ENCODE measurements around the gene PARD3.
"Not testable (repeated sequence)": the region's sequence is repeated elsewhere in the genome, so short reads cannot be mapped to it uniquely, and the experiment has no call there.

PARD3 gene

DNA sequence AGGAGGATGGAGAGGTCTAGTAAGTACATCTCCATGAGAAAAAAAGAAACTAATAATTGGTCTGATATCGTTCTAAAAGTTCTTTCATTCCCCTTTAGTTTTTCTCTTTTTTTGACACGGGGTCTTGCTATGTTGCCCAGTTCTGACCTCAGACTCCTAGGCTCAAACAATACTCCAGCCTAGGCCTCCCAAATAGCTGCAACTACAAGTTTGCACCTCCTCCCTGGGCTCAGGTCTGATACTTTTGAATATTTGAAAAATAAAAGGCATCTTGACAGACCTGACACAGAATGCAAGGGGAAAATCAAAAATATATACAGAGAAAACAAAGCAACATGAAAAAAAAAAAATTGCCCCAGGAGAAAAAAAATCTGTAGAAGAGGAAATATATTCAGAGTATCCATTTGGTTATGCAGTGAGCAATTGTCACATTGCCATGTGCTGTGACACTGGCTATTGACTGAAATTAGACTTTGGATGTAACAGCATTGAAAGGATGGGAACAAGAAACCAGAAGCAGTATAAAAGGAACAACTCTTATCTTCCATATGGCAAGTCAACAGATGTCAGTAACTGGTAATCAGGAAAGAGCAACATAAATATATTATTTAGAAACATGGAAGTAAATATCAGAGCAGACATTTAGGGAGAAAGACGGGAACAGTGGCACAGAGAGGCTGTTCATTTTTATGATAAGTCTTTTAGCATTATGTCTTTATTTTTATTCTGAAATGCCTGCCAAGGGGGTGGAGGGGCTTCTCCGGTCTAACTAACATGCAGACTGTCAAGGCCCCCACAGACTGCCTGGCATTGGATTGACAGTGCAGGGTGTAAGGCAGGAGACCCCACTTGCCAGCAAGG lies 408.4 kb downstream of the PARD3 start:
- DNase-seq = no peak

DNA sequence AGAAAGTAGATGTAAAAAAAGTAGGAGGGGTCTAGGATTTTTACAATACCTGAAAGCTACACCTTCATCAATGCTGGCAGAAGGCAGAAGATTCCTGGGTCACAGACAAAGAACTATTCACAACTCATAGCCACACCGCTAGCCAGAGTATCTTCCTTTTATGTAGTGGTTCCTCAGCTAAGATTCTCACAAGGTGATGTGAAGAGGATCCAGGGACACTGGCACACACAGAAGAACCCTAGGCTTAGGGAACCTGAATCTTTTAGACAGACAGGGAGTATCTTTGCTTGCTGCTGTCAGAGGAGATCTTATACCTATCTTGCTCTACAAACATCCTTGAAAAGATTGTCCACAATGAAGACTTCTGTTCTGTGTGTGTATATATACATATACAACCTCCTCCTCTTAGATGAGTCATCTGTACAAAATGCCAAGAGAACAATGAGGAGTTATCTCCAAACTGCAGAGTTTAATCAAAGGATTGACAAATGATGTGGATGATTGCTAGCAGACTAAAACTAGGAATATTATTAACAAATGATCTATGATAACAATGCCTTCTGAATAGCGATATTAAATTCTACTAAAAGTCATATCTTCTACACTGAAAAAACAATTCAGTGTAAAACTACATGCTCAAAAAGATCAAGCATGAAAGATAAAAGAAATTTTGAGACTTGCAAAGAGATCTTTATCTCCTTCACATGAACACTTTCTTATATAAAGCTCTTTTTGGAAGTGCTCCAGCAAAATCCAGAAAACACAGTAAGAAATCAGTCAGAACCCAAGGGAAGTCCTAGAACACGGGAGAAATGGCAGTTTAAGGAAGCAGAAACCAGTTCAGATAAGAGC lies 409.3 kb downstream of the PARD3 start:
- no peak for DNase-seq

DNA sequence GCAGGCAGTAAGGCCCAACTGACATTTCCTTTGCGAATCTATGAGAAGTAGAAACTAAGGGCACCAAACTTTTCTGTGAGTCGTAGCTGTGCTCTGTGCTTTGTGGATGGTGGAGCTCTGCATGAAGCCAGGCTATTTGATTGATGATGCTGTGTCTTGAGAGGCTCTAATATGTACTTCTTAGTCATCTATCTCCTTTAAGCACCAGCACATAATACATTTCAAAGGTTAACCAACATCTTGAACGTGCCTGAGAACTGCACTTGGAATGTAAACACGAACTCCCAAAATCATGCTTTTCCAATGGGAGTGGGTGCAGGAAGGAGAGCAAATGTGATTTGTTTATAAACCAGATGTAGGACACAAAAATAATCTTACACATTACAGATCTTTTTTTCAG lies 411.6 kb downstream of the PARD3 start:
- no peak for DNase-seq

DNA sequence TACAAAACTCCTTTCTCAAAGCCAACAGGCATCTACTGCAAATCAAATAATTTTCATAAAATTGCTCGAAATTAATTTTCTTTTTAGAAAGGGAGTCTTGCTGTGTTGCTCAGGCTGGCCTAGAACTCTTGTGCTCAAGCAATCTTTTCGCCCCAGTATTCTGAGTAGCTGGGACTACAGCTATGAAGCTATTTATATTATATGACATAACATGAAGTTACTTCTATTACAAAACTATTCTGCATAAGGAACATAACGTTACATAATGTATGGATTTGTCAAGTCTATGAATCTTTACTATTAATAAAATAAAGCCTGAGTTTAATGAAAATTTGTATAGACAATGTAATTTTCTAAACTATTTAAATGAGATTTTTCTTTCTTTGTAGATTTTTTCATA lies 415.0 kb downstream of the PARD3 start:
- no peak for DNase-seq

DNA sequence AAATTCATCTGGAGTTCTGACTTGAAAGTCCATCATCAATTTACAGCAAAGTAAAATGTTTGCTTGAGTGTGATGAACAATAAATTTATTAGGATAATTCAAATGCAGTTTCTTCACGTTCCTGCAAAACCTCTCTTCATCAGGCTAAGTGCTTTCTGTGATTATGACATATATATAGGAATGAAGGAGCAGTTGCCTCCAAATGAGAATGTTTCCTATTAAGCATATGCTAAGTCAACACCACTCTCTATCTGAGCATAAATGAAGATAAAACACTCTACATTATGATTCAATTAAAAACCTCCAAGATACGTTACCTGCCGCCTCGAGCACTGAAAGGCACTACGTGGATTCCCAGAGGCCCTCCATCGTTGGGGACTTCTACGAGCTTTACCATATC lies 416.1 kb downstream of the PARD3 start:
- no peak for DNase-seq

DNA sequence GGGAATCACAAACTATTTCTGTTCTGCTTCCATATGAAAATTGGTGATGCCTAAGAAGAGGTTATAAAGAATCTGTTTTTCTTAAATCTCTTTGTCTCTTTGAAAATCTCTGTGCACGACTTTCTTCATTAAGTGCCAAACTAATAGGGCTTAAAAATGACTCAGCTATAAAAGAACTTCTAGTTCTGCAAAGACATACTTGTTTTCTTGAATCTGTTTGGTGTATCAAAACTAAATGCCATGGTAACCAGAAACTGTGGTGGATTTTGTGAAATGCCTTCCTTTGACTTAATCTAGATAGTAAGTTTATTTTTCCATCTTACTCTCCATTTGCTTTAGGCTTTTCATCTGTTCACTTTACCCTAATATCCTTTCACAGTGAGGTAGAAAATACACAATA lies 417.8 kb downstream of the PARD3 start:
- no peak for DNase-seq

DNA sequence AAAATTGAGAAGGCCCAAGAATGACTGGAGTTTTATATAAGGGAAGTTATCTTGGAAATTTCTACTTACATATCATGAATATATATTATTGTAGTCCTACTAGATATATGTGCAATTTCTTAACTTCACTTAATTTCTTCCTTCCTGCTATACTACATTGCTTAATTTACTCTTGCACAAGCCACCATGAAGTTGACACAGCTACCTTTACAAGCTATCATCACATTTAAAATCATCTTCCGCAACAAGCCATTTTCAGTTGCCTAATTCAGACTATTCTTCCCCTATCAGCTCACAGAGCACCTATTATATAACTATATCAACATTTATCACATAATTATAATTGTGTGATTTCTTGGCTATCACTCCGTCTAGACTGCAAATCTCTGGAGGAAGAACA lies 418.4 kb downstream of the PARD3 start:
- DNase-seq = no peak

DNA sequence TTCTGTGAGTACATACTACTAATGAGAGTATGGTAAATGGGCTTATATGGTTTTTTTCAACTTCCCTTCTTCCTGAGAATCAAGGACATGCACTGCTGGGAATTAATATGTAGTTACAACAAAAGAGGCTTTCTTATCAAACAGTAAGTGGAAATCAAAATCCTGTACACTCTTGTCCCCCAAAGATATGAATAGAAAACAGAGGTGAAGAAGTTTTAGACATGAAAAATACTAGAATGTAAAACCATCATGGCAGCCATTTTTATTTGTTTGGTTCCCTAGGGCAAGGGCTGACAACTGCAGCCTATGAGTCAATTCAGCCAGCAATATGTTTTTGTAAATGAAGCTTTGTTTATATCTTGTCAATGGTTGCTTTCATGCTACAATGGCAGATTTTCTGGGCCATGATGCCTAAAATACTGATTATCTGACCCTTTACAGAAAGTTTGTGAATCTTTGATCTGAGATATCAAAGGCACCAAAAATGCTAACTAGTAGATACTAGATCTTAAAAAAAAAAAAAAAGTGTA lies 422.4 kb downstream of the PARD3 start:
- DNase-seq = no peak

DNA sequence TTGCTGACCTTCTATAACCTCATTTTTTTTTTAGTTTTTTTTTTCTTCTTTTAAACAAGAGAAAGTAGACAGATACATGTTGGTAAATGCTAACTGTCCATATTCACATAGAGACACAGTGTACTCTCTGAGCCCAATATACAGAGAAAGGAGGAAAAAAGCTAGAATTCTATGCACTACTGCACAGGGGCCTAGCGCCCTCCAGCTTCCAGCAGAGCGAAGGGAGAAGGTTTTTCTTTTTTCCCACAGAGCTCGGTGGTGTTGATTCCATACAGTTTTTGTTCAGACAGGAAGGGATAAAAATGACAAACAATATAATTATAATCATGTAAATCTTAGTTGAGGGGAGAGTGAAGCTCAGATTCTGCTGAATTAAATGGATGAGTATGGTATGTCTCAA lies 423.9 kb downstream of the PARD3 start:
- DNase-seq = not testable (repeated sequence)

DNA sequence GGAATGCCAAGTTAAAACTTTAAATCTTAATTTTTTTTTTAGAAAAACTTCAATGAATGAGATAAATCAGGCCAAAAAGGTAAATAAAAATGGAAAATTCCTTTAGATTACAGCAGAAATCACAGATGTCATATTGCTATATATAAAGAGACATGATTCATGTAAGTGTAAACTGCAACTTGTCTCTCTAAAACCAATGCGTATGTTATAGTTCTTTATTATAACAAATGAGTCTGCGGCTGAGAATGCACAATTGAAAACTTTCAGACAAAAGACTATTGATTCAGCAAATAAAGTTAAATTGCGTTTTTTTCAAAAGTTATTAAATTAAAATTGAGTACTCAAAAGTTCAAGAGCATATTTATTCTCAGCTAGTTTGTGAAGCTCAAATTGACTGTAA lies 425.3 kb downstream of the PARD3 start:
- DNase-seq = no peak

DNA sequence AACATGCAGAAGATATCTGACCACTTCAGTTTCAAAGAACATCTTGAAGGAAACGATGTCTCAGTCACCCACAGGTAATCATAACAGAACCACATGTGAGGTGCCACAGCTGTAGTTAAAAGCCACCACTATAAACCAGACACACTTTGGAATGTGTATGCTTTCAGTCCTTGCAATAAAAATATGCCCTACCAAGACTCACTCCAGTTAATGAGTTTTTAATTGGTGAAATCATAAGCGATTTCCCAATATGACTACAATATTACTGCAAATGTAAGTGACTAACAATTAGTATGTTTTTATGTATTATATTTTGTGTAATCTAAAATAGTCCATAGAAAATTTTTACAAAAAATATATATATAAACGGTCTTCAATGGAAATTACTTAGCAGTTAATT lies 428.2 kb downstream of the PARD3 start:
- no peak for DNase-seq

DNA sequence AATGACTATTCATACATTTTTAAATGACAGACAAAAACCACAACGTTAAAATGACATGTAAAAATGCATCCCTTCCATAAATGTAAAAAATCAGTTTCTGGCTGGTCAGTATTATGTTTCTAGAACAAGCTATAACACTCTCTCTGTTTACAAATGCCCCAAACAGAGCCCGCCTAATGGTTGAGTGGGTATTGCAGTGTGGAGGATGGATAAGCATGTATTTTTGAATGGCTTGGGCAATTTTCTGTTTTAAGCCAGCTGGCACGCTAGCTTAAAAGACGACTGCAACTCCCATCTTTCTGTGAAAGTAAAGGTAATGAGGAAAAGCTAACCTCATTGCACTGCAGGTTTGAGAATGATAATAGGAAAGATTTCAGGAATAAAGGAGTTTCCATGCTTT lies 430.7 kb downstream of the PARD3 start:
- no peak for DNase-seq

DNA sequence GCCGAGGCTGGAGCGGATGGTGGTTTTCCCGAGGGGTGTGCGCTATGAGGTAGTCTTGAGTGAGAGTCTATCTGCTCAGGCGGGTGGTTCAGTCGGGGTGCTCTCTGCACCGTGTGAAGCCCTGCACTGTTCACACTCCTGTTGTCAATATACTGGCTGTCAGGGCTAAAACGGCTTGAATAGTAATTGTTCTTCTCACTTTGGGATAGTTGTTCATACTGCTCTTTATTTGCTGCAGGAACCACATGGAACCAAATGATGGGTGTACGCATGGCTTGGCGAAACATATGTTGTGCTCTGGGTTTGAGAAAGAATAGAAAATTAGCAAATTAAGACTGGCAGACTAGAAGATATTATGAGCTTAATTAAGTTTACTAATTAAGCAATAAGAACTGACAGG lies 432.5 kb downstream of the PARD3 start:
- DNase-seq = no peak

DNA sequence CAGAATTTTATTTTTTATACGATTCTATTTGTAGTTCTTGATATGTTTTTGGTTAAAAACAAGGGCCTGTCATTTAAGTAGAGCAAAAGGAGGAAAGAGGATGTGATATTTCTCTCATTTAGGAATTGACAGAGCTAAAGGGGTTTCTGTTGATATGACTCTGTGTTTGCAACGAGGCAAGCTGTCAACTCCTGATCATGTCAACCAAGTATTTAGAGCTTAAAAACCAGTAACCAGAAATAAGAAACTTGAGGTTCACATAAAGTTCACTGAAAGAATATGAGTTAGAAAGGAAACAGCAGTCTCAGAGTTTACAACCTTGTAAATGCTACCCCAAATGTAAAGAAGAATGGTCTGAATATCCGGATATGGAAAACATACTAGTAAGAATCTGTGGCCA lies 434.2 kb downstream of the PARD3 start:
- no peak for DNase-seq

DNA sequence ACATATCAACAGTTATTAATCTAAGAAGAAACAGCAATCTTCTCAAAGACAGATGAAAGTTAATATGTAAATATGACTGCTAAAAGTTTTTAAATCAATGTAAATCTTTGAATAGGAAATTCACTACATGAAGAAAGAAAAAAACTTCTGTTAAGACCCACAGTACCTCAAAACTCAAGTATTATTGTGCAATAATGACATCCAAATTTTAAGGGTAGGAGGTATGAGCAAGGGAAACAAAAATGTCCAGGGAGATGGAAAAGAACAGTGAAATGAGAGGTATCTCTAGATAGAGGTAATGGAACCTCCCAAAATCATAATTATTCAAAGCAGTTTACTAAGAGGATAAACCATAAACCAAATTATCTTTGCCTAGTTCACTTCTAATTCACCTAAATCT lies 436.8 kb downstream of the PARD3 start:
- DNase-seq = no peak

DNA sequence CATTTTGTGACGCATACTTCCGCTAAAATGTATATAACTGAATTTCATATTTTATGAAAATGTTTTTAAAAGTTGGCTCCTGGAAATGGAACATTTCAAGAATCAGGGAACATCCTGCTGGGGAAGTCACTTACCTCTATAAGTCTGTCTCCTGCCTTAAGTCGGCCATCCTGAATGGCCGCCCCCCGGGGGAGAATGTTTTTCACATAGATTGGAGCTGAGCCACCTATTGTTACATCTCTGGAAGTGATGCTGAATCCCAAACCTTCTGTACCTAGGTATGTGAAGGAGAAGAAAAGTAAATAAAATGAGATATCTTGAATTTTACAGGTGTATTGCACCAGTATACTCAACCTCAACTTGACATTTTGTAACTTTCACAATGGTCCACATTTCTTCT lies 437.3 kb downstream of the PARD3 start:
- no peak for DNase-seq

DNA sequence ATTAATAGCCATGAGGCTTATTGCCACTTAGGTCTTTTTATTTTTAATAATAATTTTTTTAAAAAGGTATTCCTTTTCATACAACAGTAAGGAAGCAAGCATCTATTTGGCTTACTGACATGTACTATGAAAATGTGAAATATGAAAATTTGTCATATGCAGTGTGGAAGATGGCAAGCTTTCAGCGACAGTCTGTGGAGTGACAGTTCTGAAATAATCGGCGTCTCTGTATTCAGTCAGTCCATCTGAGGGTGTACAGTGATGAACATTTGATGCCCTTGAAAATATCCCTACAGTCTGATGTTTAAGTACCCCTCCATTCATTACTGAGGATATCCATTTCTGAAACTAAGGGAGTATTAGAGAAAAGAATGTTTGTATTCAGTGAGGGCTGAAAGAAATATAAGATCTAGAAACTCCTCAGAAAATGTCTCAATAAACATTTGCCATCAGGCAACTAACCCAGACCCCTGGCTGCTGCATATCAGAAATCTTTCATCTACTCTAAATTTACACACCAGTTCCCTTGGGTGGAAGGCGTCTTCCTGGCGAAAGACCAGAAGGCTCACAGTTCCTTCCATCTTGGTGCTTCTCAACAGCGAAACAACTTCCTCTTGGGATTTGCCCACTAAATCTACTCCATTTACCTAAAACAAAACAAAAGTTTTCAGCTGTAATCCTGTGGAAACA lies 440.6 kb downstream of the PARD3 start:
- no peak for DNase-seq

DNA sequence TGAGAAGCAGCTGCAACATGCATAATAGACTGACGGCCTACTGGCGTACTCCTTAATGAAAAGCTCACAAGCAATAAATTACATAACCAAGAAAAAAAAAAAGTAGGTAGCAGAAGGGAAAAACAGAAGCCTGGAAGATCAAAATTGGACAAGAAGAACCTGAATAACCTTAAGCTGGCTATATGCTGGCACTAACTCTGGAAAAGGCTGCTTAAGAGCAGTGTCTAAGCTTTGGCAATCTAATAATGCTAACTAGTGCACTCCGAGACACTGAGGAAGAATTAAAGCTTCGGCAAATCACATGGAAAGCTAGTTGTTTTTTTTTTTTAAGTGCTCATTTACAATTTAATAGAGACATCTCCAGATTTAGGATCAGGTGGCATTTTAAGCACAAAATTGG lies 441.9 kb downstream of the PARD3 start:
- DNase-seq = no peak

DNA sequence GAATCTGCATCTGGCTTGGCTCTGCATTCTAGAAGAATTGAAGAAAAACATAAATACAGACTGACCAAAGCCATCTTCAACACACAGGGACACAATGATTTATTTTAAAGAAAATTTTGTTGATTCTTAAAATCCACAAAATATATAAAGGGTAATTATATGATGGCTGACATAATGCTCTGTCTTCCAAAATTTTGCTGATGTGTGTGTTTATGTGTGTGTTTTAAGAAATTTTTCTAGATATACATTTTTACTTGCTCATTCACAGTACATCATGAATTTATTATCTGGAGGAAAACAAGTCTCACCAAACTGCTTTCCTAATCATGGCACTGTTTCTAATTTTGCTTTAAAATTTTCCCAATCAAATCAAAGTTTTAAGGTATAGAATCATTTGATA lies 442.6 kb downstream of the PARD3 start:
- no peak for DNase-seq

DNA sequence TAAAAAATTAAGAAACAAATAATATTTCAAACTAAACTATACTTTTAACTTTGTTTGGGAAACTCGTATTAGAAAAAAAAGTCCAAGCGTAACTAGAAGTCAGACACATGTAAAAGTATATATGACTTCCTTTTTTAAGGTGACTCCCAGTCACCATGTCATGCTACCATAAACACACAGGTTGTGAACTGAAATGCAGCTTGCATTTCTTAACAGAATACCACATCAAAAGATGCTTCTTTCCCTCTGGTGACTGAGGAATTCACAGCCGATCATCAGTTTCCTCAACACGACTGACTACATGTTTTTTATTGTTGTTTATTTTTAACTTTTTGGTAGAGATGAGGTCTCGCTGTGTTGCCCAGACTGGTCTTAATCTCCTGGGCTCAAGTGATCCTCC lies 445.0 kb downstream of the PARD3 start:
- no peak for DNase-seq

DNA sequence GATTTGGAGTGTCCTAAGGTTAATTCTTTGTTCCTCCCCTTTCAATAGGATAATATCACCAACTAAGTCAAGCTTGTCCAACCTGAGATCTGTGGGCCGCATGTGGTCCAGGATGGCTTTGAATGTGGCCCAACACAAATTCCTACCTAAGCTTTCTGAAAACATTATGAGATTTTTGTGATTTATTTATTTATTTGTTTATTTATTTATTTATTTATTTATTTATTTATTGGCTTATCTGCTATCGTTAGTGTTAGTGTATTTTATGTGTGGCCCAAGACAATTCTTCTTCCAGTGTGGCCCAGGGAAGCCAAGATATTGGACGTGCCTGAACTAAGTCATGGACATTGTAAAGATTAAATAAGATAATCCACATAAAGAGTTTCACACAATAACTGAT lies 446.0 kb downstream of the PARD3 start:
- no peak for DNase-seq

DNA sequence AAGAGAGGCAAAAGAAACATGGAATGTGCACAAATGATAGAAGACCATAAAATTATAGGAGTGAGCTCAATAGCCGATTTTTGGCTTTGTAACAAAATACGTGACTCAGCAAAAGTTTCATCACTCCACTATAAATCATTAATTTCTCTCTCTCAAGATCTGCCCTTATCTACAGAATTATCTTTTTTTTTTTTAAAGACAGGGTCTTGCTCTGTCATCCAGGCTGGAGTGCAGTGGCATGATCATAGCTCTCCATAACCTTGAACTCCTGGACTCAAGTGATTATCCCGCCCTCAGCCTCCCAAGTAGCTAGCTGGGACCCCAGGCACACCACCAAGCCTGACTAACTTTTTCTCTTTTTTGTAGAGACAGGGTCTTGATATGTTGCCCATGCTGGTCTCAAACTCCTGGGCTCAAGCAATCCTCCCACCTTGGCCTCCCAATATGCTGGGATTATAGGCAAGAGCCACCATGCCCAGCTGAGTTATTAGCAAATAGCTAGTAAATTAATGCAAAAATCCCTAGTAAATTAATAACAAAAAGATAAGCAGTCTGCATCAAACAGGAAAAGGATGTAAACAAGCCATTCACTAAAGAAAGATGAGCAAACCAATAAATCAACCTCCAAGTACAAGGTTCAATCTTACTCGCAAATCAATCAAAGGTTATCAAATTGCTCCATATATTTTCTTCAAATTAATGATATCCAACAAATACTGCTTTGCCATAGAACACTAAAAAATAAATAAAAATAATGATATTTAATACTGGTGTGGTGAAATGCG lies 450.7 kb downstream of the PARD3 start:
- no peak for DNase-seq

DNA sequence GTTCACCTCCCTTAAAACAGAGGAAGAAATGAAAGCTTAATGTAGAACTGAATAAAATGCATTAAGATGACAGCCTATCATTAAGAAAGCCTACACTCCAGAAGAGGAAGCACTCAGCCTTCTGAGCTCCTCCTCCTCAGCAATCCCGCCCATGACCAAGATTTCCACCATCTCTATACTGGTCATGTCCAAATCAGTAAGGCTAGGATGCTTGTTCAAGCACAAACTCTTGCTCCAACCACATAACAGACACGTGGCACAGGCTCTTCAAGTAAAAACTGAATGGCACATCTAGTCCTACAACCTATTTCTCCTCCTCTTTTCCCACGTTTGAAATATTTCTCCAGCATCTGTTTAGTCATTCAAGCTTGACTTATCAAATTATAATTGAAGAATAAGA lies 454.1 kb downstream of the PARD3 start:
- no peak for DNase-seq
